SK-N-SH (cell line): ENCODE results near the gene RNU1-3. TPM values are rescaled to one million over a fixed set of nuclear protein-coding genes. Genes with fewer than 3 reads are reported as not detected.

Experiments
- CTCF ChIA-PET: fragments of 300-600, 350-600 bp; formaldehyde crosslinking; extraction: SDS; loops from one replicate; lab custom pipeline; 2021; lab: Yijun Ruan, JAX
- POLR2A ChIA-PET: fragments of 350-600 bp; sonication (Branson Sonifier 250); formaldehyde crosslinking; extraction: SDS; loops from one replicate; lab custom pipeline; 2020; ENCODE audit warnings: antibody characterized with exemption, inconsistent platforms; lab: Yijun Ruan, JAX
- DNase-seq: peaks from one replicate; pipeline ENCODE4 v3.0.0; 2012
- H2AFZ ChIP-seq: fragments of 200-600 bp; sonication (generic); 2 replicates; pipeline ENCODE4 v1.8.1; 2016; ENCODE audit warnings: antibody characterized with exemption, mild to moderate bottlenecking, low read depth
- H3F3A ChIP-seq: fragments of 200-600 bp; sonication (generic); replicated peaks from 2 replicates; pipeline ENCODE3; 2016; ENCODE audit warnings: antibody characterized with exemption, mild to moderate bottlenecking; ENCODE audit not compliant: insufficient read depth
- H3K27ac ChIP-seq, 2 experiments: fragments of 200-500 bp in 1 of 2; fragments of 200-600 bp in 1 of 2; sonication (Bioruptor generic) in 1 of 2; sonication (generic), shearing (Covaris generic) in 1 of 2; 2 replicates each; pipeline versions ENCODE4 v1.5.1 to v1.6.1; 2014 to 2016; ENCODE audit warnings: low read depth in 2 of 2, inconsistent platforms in 1 of 2, low read length in 1 of 2, mild to moderate bottlenecking in 1 of 2, mixed read lengths in 1 of 2
- H3K27me3 ChIP-seq: fragments of 200-600 bp; sonication (generic), shearing (Covaris generic); 2 replicates; pipeline ENCODE4 v1.6.1; 2016; ENCODE audit warnings: mixed run types; ENCODE audit not compliant: insufficient read depth
- H3K36me3 ChIP-seq, 2 experiments: fragments of 200-500 bp in 1 of 2; fragments of 200-600 bp in 1 of 2; sonication (Bioruptor generic) in 1 of 2; sonication (generic) in 1 of 2; replicated peaks in 1 of 2; 2 replicates each; pipeline versions ENCODE3 to v1.5.1; 2014 to 2016; ENCODE audit warnings: low read length in 1 of 2, mild to moderate bottlenecking in 1 of 2; ENCODE audit not compliant: insufficient read depth in 2 of 2, control insufficient read depth in 1 of 2
- H3K4me1 ChIP-seq, 2 experiments: fragments of 200-500 bp in 1 of 2; fragments of 200-600 bp in 1 of 2; sonication (Bioruptor generic) in 1 of 2; sonication (generic), shearing (Covaris generic) in 1 of 2; 2 replicates each; pipeline versions ENCODE4 v1.5.1 to v1.6.1; 2014 to 2016; ENCODE audit warnings: low read depth in 1 of 2, low read length in 1 of 2, mixed run types in 1 of 2; ENCODE audit not compliant: insufficient read depth in 2 of 2, control insufficient read depth in 1 of 2
- H3K4me2 ChIP-seq: fragments of 200-600 bp; sonication (generic), shearing (Covaris generic); 2 replicates; pipeline ENCODE4 v1.6.1; 2017; ENCODE audit warnings: mixed run types
- H3K4me3 ChIP-seq, 2 experiments: fragments of 200-500 bp in 1 of 2; fragments of 200-600 bp in 1 of 2; sonication (Bioruptor generic) in 1 of 2; sonication (generic), shearing (Covaris generic) in 1 of 2; 2 replicates each; pipeline versions ENCODE4 v1.5.1 to v1.8.1; 2014 to 2016; ENCODE audit warnings: low read depth in 2 of 2, inconsistent platforms in 1 of 2, low read length in 1 of 2, mild to moderate bottlenecking in 1 of 2, mixed read lengths in 1 of 2, moderate library complexity in 1 of 2
- H3K79me2 ChIP-seq: fragments of 200-600 bp; sonication (generic); 2 replicates; pipeline ENCODE4 v1.8.1; 2017; ENCODE audit warnings: mild to moderate bottlenecking; ENCODE audit not compliant: insufficient read depth
- H3K9ac ChIP-seq: fragments of 200-600 bp; sonication (generic); 2 replicates; pipeline ENCODE4 v1.6.1; 2017; ENCODE audit warnings: mixed run types
- H3K9me2 ChIP-seq: fragments of 200-600 bp; sonication (generic); 2 replicates; pipeline ENCODE4 v1.6.1; 2017; ENCODE audit warnings: mixed run types
- H3K9me3 ChIP-seq: fragments of 200-600 bp; sonication (generic); 2 replicates; pipeline ENCODE4 v1.6.1; 2017; ENCODE audit warnings: mixed run types, mild to moderate bottlenecking, moderate library complexity
- H4K20me1 ChIP-seq: fragments of 200-600 bp; sonication (generic); 2 replicates; pipeline ENCODE4 v1.6.1; 2017; ENCODE audit warnings: mild to moderate bottlenecking, mixed run types; ENCODE audit not compliant: insufficient read depth
- CHD2 ChIP-seq: fragments of 150-350 bp; IDR thresholded peaks from 2 replicates; pipeline ENCODE4 v1.6.1; 2018; ENCODE audit warnings: low read length; ENCODE audit not compliant: partially characterized antibody
- CTCF ChIP-seq: fragments of 200-600 bp; sonication (generic); IDR thresholded peaks from 2 replicates; pipeline ENCODE4 v1.6.1; 2017; ENCODE audit warnings: antibody characterized with exemption, mild to moderate bottlenecking, moderate library complexity
- FOXM1 ChIP-seq: IDR thresholded peaks from 2 replicates; pipeline ENCODE4 v1.4.0; 2012; ENCODE audit warnings: low read depth, mild to moderate bottlenecking
- IRF3 ChIP-seq: fragments of 150-350 bp; IDR thresholded peaks from 2 replicates; pipeline ENCODE4 v1.6.1; 2016; ENCODE audit warnings: mild to moderate bottlenecking, low read depth, low read length
- JUND ChIP-seq: IDR thresholded peaks from 2 replicates; pipeline ENCODE4 v1.4.0; 2012
- MAX ChIP-seq: IDR thresholded peaks from 2 replicates; pipeline ENCODE4 v1.4.0; 2012; ENCODE audit warnings: low read depth
- MEF2A ChIP-seq: IDR thresholded peaks from 2 replicates; pipeline ENCODE4 v1.4.0; 2012; ENCODE audit warnings: low read depth, borderline replicate concordance
- MXI1 ChIP-seq: IDR thresholded peaks from 2 replicates; pipeline ENCODE4 v1.6.1; 2012; ENCODE audit warnings: mild to moderate bottlenecking, low read depth, low read length, improper control_type of control experiment
- NRF1 ChIP-seq: IDR thresholded peaks from 2 replicates; pipeline ENCODE4 v1.6.1; 2012; ENCODE audit warnings: low read depth, mild to moderate bottlenecking, low read length
- PBX3 ChIP-seq: IDR thresholded peaks from 2 replicates; pipeline ENCODE4; 2012
- RCOR1 ChIP-seq: fragments of 150-350 bp; IDR thresholded peaks from 2 replicates; pipeline ENCODE4 v1.6.1; 2017; ENCODE audit warnings: antibody characterized with exemption, low read length
- RXRA ChIP-seq: IDR thresholded peaks from 2 replicates; pipeline ENCODE4 v1.4.0; 2012; ENCODE audit warnings: low read depth, mild to moderate bottlenecking, borderline replicate concordance
- TAF1 ChIP-seq: IDR thresholded peaks from 2 replicates; pipeline ENCODE4 v1.6.1; 2012; ENCODE audit warnings: low read depth, mild to moderate bottlenecking, low read length, moderate library complexity, borderline replicate concordance
- TEAD4 ChIP-seq: IDR thresholded peaks from 2 replicates; pipeline ENCODE4 v1.4.0; 2012; ENCODE audit warnings: mild to moderate bottlenecking, borderline replicate concordance; ENCODE audit not compliant: insufficient read depth
- WGBS: methylation state at CpG from one replicate; pipeline ENCODE4 v1.1.6; 2017; ENCODE audit warnings: low lambda C conversion rate; 5-methylcytosine and 5-hydroxymethylcytosine counted together
- polyA plus RNA-seq, 3 experiments: library from polyadenylated mRNA; depleted of rRNA; stranded (reverse); fragments of >200 nt; gene quantifications; 2 replicates each; pipeline ENCODE4 v1.2.3, GENCODE V29; 2012
- small RNA-seq, 7 experiments: library from RNA; depleted of rRNA; stranded (forward); fragments of <200 nt; gene quantifications; one replicate each; pipeline ENCODE3, GENCODE V24; 2012

Gene RNU1-3
- polyA plus RNA-seq, 1 of the 3 experiments (the other 2 are of a cell fraction): not detected

GRCh38 chr1:16617114-16617631, 49.6 kb downstream of the RNU1-3 start:
- CTCF ChIA-PET: interaction anchor here (0.9 to 10.5 kb wide), 6 partner anchors 6 to 334 kb away, joined by 3 to 130 read pairs (median 10); no protein-coding TSS in a partner anchor
- Histone ChIP-seq H3F3A (peaks cover 17% of the 10 kb centered on the region), H3K4me1 (peaks cover 6 to 16% of the 10 kb centered on the region in 2 experiments; a peak in 3 of 4 replicates), H3K36me3 (peaks cover 10 to 28% of the 10 kb centered on the region in 2 experiments), H3K4me3 (no peak overlapping the region), H3K9me3 (no peaks in the 10 kb centered on the region), H3K9ac (no peak overlapping the region), H2AFZ (no peak overlapping the region), H3K27ac (no peak overlapping the region), H4K20me1 (peaks cover 3% of the 10 kb centered on the region; the same call in 1 of the 2 replicates), H3K4me2 (no peak overlapping the region), H3K79me2 (peaks cover 8% of the 10 kb centered on the region), H3K27me3 (no peaks in the 10 kb centered on the region), H3K9me2 (no peaks in the 10 kb centered on the region)
- POLR2A ChIA-PET: interaction anchor here (1.2 kb wide), 1 partner anchor 7 kb away, joined by 3 read pairs; no protein-coding TSS in a partner anchor
- WGBS: 91% methylated on average over 20 of the region's 20 CpGs
- TF ChIP-seq NRF1 (no peak), PBX3 (no peak), RXRA (no peak), TAF1 (no peak), MXI1 (no peak), RCOR1 (no peak), CHD2 (no peak), MEF2A (no peak), JUND (no peak), TEAD4 (no peak), FOXM1 (no peak), CTCF (no peak), IRF3 (no peak), MAX (no peak)
- peak; percentile 47 for DNase-seq

Small RNAs within 50 kb of the gene (small RNA-seq; reads per million reads assigned to genes)
- 0 reads per million in 7 experiments for gene RNU1-3

Other genes with a start within 250 kb of the RNU1-3 start
- 0.10 TPM in 1 of 2 replicates, not detected in the other for gene SPATA21, start 229.5 kb downstream of the RNU1-3 start, polyA plus RNA-seq (2012; rRNA removed)
- 100.0 and 116 TPM in 2 replicates for gene NECAP2, start 226.2 kb downstream of the RNU1-3 start, polyA plus RNA-seq (2012; rRNA removed)
- gene RNU1-1, start 152.7 kb downstream of the RNU1-3 start, polyA plus RNA-seq (2012; rRNA removed): not detected in 2 replicates
- gene NBPF1, start 53.4 kb downstream of the RNU1-3 start, polyA plus RNA-seq (2012; rRNA removed): 29.8 and 39.7 TPM in 2 replicates
- gene RNU1-4, start 73.6 kb upstream of the RNU1-3 start, polyA plus RNA-seq (2012; rRNA removed): not detected in 2 replicates
- gene RNU1-2, start 229.0 kb upstream of the RNU1-3 start, polyA plus RNA-seq (2012; rRNA removed): not detected in 2 replicates